NB4 (cell line): ENCODE results near the gene PAEP.
"Not testable (repeated sequence)": the region's sequence is repeated elsewhere in the genome, so short reads cannot be mapped to it uniquely, and the experiment has no call there.

Experiments used
- MYC ChIP-seq: IDR thresholded peaks from 2 replicates; pipeline ENCODE4 v1.6.1; 2011; ENCODE audit warnings: low read depth, low read length
- POLR2A ChIP-seq: IDR thresholded peaks from 2 replicates; pipeline ENCODE4 v1.6.1; 2011; ENCODE audit warnings: mild to moderate bottlenecking; ENCODE audit not compliant: insufficient read length; ENCODE audit errors: extremely low read depth
- TF ChIP-seq, protein P1 (sequence below): IDR thresholded peaks from one replicate; pipeline ENCODE4 v1.5.1; 2012; ENCODE audit warnings: low read depth, low read length
- TF ChIP-seq, protein P2 (sequence below): IDR thresholded peaks from 2 replicates; pipeline ENCODE4 v1.6.1; 2011; ENCODE audit warnings: low read depth, low read length

DNA sequence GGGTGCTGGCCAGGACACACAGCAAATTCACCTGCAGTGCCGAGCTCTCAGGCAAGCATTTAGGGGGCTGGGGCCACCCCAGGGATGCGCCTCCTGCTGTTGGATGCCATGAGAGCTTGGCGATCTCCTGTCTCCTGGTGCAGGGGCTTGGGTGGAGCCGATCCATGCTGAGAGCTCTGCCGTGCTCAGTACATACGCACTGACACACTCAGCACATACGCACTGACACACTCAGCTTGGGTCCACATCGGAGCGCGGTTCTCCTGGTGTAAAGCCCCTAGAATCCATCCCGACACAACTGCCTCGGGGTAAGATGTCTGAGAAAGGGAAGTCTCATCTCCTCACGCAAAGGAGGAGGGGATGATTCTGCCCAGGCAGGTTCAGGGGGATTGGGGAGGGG lies 25.9 kb upstream of the PAEP start:
- not testable (repeated sequence) for TF ChIP-seq POLR2A, MYC
- TF ChIP-seq, protein P1, sequence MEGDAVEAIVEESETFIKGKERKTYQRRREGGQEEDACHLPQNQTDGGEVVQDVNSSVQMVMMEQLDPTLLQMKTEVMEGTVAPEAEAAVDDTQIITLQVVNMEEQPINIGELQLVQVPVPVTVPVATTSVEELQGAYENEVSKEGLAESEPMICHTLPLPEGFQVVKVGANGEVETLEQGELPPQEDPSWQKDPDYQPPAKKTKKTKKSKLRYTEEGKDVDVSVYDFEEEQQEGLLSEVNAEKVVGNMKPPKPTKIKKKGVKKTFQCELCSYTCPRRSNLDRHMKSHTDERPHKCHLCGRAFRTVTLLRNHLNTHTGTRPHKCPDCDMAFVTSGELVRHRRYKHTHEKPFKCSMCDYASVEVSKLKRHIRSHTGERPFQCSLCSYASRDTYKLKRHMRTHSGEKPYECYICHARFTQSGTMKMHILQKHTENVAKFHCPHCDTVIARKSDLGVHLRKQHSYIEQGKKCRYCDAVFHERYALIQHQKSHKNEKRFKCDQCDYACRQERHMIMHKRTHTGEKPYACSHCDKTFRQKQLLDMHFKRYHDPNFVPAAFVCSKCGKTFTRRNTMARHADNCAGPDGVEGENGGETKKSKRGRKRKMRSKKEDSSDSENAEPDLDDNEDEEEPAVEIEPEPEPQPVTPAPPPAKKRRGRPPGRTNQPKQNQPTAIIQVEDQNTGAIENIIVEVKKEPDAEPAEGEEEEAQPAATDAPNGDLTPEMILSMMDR: not testable (repeated sequence)
- TF ChIP-seq, protein P2, sequence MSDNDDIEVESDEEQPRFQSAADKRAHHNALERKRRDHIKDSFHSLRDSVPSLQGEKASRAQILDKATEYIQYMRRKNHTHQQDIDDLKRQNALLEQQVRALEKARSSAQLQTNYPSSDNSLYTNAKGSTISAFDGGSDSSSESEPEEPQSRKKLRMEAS: not testable (repeated sequence)
